ENCODE measurements around the gene RNF157. TPM values are rescaled to one million over a fixed set of nuclear protein-coding genes. Genes with fewer than 3 reads are reported as not detected.

Gene RNF157
- polyA plus RNA-seq, 1 experiment = 1.6 TPM

GRCh38 chr17:76106703-76107102 is 133.6 kb downstream of the RNF157 start:
- ChIA-PET CTCF (interaction anchor here (0.8 to 1.3 kb wide), 2 partner anchors 173 to 291 kb away, joined by 3 to 4 read pairs; no protein-coding TSS in a partner anchor), POLR2A (interaction anchor here (0.9 kb wide), 1 partner anchor 12 kb away, joined by 4 read pairs; no protein-coding TSS in a partner anchor)
- no peak for DNase-seq (ENCODE audit: low read depth, low spot score)
- no peak overlapping the region for H3K4me3 ChIP-seq (ENCODE audit: low read depth, low read length)
- H3K27ac ChIP-seq (ENCODE audit: low read depth, low read length) = no peak overlapping the region
- no peaks in the 10 kb centered on the region for H3K27me3 ChIP-seq (ENCODE audit: control insufficient read depth, insufficient read depth, low read length)
- TF ChIP-seq CTCF (IDR thresholded peaks at IDR 0.05; ENCODE audit: low read depth, low read length) = no peak
- peaks cover 3% of the 10 kb centered on the region; the same call in 1 of the 2 replicates for H3K9me3 ChIP-seq (ENCODE audit: control insufficient read depth, insufficient read depth, low read length)

- CTCF ChIA-PET = interaction anchor here (4.1 kb wide), 1 partner anchor 174 kb away, joined by 22 read pairs; no protein-coding TSS in a partner anchor
- DNase-seq (ENCODE audit: low read depth, low spot score) = no peak
Observed at GRCh38 chr17:76104896-76105231, 135.4 kb downstream of the RNF157 start.

GRCh38 chr17:76104140-76104895 is 136.0 kb downstream of the RNF157 start:
- Histone ChIP-seq H3K27ac (ENCODE audit: low read depth, low read length) (peak overlapping the region; percentile 52), H3K4me3 (ENCODE audit: low read depth, low read length) (peak overlapping the region; percentile 73), H3K27me3 (ENCODE audit: control insufficient read depth, insufficient read depth, low read length) (no peaks in the 10 kb centered on the region), H3K9me3 (ENCODE audit: control insufficient read depth, insufficient read depth, low read length) (peaks cover 3% of the 10 kb centered on the region; the same call in 1 of the 2 replicates)
- ChIA-PET CTCF (interaction anchor here (0.5 to 4.1 kb wide), 4 partner anchors 31 to 175 kb away, joined by 3 to 22 read pairs (median 7); no protein-coding TSS in a partner anchor), POLR2A (interaction anchor here (0.5 to 1.1 kb wide), 4 partner anchors 9 to 195 kb away, joined by 3 to 4 read pairs (median 4); partner anchors contain the start of gene UBALD2)
- no peak for DNase-seq (ENCODE audit: low read depth, low spot score)
- no peak for TF ChIP-seq CTCF (IDR thresholded peaks at IDR 0.05; ENCODE audit: low read depth, low read length)

More at GRCh38 chr17:76104896-76105231, 135.4 kb downstream of the RNF157 start:
- H3K4me3 ChIP-seq (ENCODE audit: low read depth, low read length) = no peak overlapping the region
- TF ChIP-seq CTCF (IDR thresholded peaks at IDR 0.05; ENCODE audit: low read depth, low read length) = no peak
- no peaks in the 10 kb centered on the region for H3K27me3 ChIP-seq (ENCODE audit: control insufficient read depth, insufficient read depth, low read length)
- H3K9me3 ChIP-seq (ENCODE audit: control insufficient read depth, insufficient read depth, low read length) = peaks cover 3% of the 10 kb centered on the region; the same call in 1 of the 2 replicates
- no peak overlapping the region for H3K27ac ChIP-seq (ENCODE audit: low read depth, low read length)
- POLR2A ChIA-PET = no interaction called here

- no peak for TF ChIP-seq CTCF (IDR thresholded peaks at IDR 0.05; ENCODE audit: low read depth, low read length)
- Histone ChIP-seq H3K27me3 (ENCODE audit: control insufficient read depth, insufficient read depth, low read length) (no peaks in the 10 kb centered on the region), H3K4me3 (ENCODE audit: low read depth, low read length) (peak within 1 kb of the TSS; percentile 73), H3K9me3 (ENCODE audit: control insufficient read depth, insufficient read depth, low read length) (peaks cover 3% of the 10 kb centered on the region; the same call in 1 of the 2 replicates), H3K27ac (ENCODE audit: low read depth, low read length) (peak within 1 kb of the TSS; percentile 52)
- CTCF ChIA-PET = interaction anchor here (0.5 to 4.1 kb wide), 5 partner anchors 30 to 233 kb away, joined by 3 to 22 read pairs (median 7); no protein-coding TSS in a partner anchor
- peak; percentile 68 for DNase-seq (ENCODE audit: low read depth, low spot score)
- POLR2A ChIA-PET = interaction anchor here (0.5 to 1.1 kb wide), 5 partner anchors 152 to 196 kb away, joined by 3 to 8 read pairs (median 4); partner anchors contain the start of gene UBALD2
Observed at GRCh38 chr17:76103274-76104139, 136.8 kb downstream of the RNF157 start, which contains the start of gene EXOC7. Gene EXOC7, minus strand, starts transcription at chr17:76103787. Its CDS starts 95 bp downstream, at chr17:76103692.
